Endothelial cell (in vitro differentiated cells): ENCODE results near the gene TMEM52B. TPM values are rescaled to one million over a fixed set of nuclear protein-coding genes. Genes with fewer than 3 reads are reported as not detected.
"Not testable (repeated sequence)": the region's sequence is repeated elsewhere in the genome, so short reads cannot be mapped to it uniquely, and the experiment has no call there.

Source experiments
- DNase-seq: peaks from one replicate; pipeline ENCODE4 v3.0.0; 2021; ENCODE audit warnings: low spot score
- H3K27ac Mint-ChIP-seq: one replicate; pipeline ENCODE4 v1.8.0; 2021; ENCODE audit warnings: mixed read lengths, inconsistent platforms; ENCODE audit not compliant: unreplicated experiment
- H3K27me3 Mint-ChIP-seq: one replicate; pipeline ENCODE4 v1.8.0; 2021; ENCODE audit warnings: mild to moderate bottlenecking, moderate library complexity, mixed read lengths, inconsistent platforms; ENCODE audit not compliant: unreplicated experiment
- H3K36me3 Mint-ChIP-seq: one replicate; pipeline ENCODE4 v1.8.0; 2021; ENCODE audit warnings: mild to moderate bottlenecking, low read depth, mixed read lengths, inconsistent platforms; ENCODE audit not compliant: unreplicated experiment
- H3K4me1 Mint-ChIP-seq: one replicate; pipeline ENCODE4 v1.8.0; 2021; ENCODE audit warnings: mild to moderate bottlenecking, mixed read lengths, inconsistent platforms; ENCODE audit not compliant: unreplicated experiment
- H3K4me3 Mint-ChIP-seq: one replicate; pipeline ENCODE4 v1.8.0; 2021; ENCODE audit warnings: mild to moderate bottlenecking, mixed read lengths, inconsistent platforms; ENCODE audit not compliant: unreplicated experiment
- H3K9me3 Mint-ChIP-seq: one replicate; pipeline ENCODE4 v1.8.0; 2021; ENCODE audit warnings: mixed read lengths, inconsistent platforms; ENCODE audit not compliant: unreplicated experiment
- CTCF ChIP-seq: fragments of 200-600 bp; sonication (generic); IDR thresholded peaks from one replicate; pipeline ENCODE4 v1.5.0; 2021; ENCODE audit warnings: antibody characterized with exemption; ENCODE audit not compliant: unreplicated experiment
- total RNA-seq: library from RNA; stranded (reverse); fragmentation: NEBNext Ultra II Directional; extraction: Animal tissue kit (Norgen Biotek cat#: 25700); gene quantifications from one replicate; pipeline ENCODE4 v1.2.1, GENCODE V29; 2021; ENCODE audit not compliant: unreplicated experiment

The TMEM52B gene
- total RNA-seq, 1 donor from 2014 or later, result not detected

- Mint-ChIP-seq H3K27me3 (peaks cover 2% of the 10 kb centered on the region), H3K27ac (no peak overlapping the region), H3K36me3 (no peaks in the 10 kb centered on the region), H3K4me1 (peaks cover 16% of the 10 kb centered on the region), H3K9me3 (no peaks in the 10 kb centered on the region), H3K4me3 (no peak overlapping the region)
- no peak for DNase-seq
- no peak for TF ChIP-seq CTCF
Measured at GRCh38 chr12:10179776-10180181, 947 bp downstream of the TMEM52B start.

- peaks cover 16% of the 10 kb centered on the region for H3K4me1 Mint-ChIP-seq
- H3K4me3 Mint-ChIP-seq, result no peak overlapping the region
- DNase-seq, result no peak
- H3K27ac Mint-ChIP-seq, result no peak overlapping the region
- H3K9me3 Mint-ChIP-seq, result no peaks in the 10 kb centered on the region
- H3K36me3 Mint-ChIP-seq, result no peaks in the 10 kb centered on the region
- TF ChIP-seq CTCF, result no peak
- peaks cover 2% of the 10 kb centered on the region for H3K27me3 Mint-ChIP-seq
Measured at GRCh38 chr12:10182354-10183049, 3.7 kb downstream of the TMEM52B start.

GRCh38 chr12:10184261-10184843 is 5.5 kb downstream of the TMEM52B start:
- Mint-ChIP-seq H3K27ac (no peak overlapping the region), H3K9me3 (no peaks in the 10 kb centered on the region), H3K4me3 (no peak overlapping the region), H3K4me1 (peaks cover 12% of the 10 kb centered on the region), H3K36me3 (no peaks in the 10 kb centered on the region), H3K27me3 (no peaks in the 10 kb centered on the region)
- TF ChIP-seq CTCF, result no peak
- no peak for DNase-seq

GRCh38 chr12:10186299-10186698 is 7.5 kb downstream of the TMEM52B start:
- H3K27ac Mint-ChIP-seq, result no peak overlapping the region
- no peak for TF ChIP-seq CTCF
- no peaks in the 10 kb centered on the region for H3K36me3 Mint-ChIP-seq
- no peak overlapping the region for H3K4me3 Mint-ChIP-seq
- peaks cover 20% of the 10 kb centered on the region for H3K4me1 Mint-ChIP-seq
- no peaks in the 10 kb centered on the region for H3K9me3 Mint-ChIP-seq
- DNase-seq, result no peak
- peaks cover 1% of the 10 kb centered on the region for H3K27me3 Mint-ChIP-seq

- peaks cover 20% of the 10 kb centered on the region for H3K4me1 Mint-ChIP-seq
- not testable (repeated sequence) for DNase-seq, H3K36me3 Mint-ChIP-seq, H3K4me3 Mint-ChIP-seq, H3K9me3 Mint-ChIP-seq, H3K27ac Mint-ChIP-seq, H3K27me3 Mint-ChIP-seq
Measured at GRCh38 chr12:10186958-10187357, 8.1 kb downstream of the TMEM52B start.
